H1 (cell line): ENCODE results near the gene COL25A1. TPM values are rescaled to one million over a fixed set of nuclear protein-coding genes. Genes with fewer than 3 reads are reported as not detected.

Source experiments
- polyA plus RNA-seq, 7 experiments: library from polyadenylated mRNA; depleted of rRNA in 3 of 7; stranded (reverse) in 5 of 7; unstranded in 2 of 7; fragments of >200 nt in 5 of 7; fragments of 200-250 nt in 2 of 7; gene quantifications; 1 replicate in 5 of 7; 2 replicates in 1 of 7; 4 replicates in 1 of 7; pipeline versions ENCODE4 v1.2.1 to v1.2.3, GENCODE V29; 2011 to 2013; ENCODE audit warnings: missing spikeins in 2 of 7, mixed read lengths in 2 of 7
- total RNA-seq: library from RNA; stranded (reverse); fragmentation: NEBNext Ultra II Directional; extraction: Animal tissue kit (Norgen Biotek cat#: 25700); gene quantifications from 2 replicates; pipeline ENCODE4 v1.2.1, GENCODE V29; 2021
- TF ChIP-seq, protein P1 (sequence below): fragments of 300-600 bp; sonication (generic); IDR thresholded peaks from 2 replicates; pipeline ENCODE4 v1.7.1; 2012; ENCODE audit warnings: low read length, moderate library complexity, mild to moderate bottlenecking, inconsistent platforms; ENCODE audit not compliant: insufficient replicate concordance

COL25A1 gene
- total and polyA plus RNA-seq, 2 of the 8 experiments (the other 6 are each of a cell fraction or from before 2014, with no cell fraction given): 1.1 to 8.3 TPM

- TF ChIP-seq, protein P1, sequence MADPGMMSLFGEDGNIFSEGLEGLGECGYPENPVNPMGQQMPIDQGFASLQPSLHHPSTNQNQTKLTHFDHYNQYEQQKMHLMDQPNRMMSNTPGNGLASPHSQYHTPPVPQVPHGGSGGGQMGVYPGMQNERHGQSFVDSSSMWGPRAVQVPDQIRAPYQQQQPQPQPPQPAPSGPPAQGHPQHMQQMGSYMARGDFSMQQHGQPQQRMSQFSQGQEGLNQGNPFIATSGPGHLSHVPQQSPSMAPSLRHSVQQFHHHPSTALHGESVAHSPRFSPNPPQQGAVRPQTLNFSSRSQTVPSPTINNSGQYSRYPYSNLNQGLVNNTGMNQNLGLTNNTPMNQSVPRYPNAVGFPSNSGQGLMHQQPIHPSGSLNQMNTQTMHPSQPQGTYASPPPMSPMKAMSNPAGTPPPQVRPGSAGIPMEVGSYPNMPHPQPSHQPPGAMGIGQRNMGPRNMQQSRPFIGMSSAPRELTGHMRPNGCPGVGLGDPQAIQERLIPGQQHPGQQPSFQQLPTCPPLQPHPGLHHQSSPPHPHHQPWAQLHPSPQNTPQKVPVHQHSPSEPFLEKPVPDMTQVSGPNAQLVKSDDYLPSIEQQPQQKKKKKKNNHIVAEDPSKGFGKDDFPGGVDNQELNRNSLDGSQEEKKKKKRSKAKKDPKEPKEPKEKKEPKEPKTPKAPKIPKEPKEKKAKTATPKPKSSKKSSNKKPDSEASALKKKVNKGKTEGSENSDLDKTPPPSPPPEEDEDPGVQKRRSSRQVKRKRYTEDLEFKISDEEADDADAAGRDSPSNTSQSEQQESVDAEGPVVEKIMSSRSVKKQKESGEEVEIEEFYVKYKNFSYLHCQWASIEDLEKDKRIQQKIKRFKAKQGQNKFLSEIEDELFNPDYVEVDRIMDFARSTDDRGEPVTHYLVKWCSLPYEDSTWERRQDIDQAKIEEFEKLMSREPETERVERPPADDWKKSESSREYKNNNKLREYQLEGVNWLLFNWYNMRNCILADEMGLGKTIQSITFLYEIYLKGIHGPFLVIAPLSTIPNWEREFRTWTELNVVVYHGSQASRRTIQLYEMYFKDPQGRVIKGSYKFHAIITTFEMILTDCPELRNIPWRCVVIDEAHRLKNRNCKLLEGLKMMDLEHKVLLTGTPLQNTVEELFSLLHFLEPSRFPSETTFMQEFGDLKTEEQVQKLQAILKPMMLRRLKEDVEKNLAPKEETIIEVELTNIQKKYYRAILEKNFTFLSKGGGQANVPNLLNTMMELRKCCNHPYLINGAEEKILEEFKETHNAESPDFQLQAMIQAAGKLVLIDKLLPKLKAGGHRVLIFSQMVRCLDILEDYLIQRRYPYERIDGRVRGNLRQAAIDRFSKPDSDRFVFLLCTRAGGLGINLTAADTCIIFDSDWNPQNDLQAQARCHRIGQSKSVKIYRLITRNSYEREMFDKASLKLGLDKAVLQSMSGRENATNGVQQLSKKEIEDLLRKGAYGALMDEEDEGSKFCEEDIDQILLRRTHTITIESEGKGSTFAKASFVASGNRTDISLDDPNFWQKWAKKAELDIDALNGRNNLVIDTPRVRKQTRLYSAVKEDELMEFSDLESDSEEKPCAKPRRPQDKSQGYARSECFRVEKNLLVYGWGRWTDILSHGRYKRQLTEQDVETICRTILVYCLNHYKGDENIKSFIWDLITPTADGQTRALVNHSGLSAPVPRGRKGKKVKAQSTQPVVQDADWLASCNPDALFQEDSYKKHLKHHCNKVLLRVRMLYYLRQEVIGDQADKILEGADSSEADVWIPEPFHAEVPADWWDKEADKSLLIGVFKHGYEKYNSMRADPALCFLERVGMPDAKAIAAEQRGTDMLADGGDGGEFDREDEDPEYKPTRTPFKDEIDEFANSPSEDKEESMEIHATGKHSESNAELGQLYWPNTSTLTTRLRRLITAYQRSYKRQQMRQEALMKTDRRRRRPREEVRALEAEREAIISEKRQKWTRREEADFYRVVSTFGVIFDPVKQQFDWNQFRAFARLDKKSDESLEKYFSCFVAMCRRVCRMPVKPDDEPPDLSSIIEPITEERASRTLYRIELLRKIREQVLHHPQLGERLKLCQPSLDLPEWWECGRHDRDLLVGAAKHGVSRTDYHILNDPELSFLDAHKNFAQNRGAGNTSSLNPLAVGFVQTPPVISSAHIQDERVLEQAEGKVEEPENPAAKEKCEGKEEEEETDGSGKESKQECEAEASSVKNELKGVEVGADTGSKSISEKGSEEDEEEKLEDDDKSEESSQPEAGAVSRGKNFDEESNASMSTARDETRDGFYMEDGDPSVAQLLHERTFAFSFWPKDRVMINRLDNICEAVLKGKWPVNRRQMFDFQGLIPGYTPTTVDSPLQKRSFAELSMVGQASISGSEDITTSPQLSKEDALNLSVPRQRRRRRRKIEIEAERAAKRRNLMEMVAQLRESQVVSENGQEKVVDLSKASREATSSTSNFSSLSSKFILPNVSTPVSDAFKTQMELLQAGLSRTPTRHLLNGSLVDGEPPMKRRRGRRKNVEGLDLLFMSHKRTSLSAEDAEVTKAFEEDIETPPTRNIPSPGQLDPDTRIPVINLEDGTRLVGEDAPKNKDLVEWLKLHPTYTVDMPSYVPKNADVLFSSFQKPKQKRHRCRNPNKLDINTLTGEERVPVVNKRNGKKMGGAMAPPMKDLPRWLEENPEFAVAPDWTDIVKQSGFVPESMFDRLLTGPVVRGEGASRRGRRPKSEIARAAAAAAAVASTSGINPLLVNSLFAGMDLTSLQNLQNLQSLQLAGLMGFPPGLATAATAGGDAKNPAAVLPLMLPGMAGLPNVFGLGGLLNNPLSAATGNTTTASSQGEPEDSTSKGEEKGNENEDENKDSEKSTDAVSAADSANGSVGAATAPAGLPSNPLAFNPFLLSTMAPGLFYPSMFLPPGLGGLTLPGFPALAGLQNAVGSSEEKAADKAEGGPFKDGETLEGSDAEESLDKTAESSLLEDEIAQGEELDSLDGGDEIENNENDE: no peak
These were observed 45.6 kb downstream of the COL25A1 start (continued) for GRCh38 chr4:109256818-109257217.
